GM12873 (cell line): Measurements from ENCODE around the gene CCDC40.
A peak's percentile ranks its signal among the peaks of the same experiment; 100 is the strongest.

Experiments
- CTCF ChIP-seq: IDR thresholded peaks from 2 replicates; pipeline ENCODE4 v1.5.1; 2012; ENCODE audit warnings: low read depth, mild to moderate bottlenecking, moderate library complexity, low read length, control low read depth; ENCODE audit not compliant: insufficient read depth; ENCODE audit errors: missing control alignments

The CCDC40 gene

GRCh38 chr17:80071116-80071841, 34.8 kb downstream of the CCDC40 start:
- no peak for TF ChIP-seq CTCF

GRCh38 chr17:80072410-80072809, 36.0 kb downstream of the CCDC40 start:
- no peak for TF ChIP-seq CTCF

- no peak for TF ChIP-seq CTCF
Measured at GRCh38 chr17:80080081-80080480, 43.6 kb downstream of the CCDC40 start.

GRCh38 chr17:80081596-80081995, 45.2 kb downstream of the CCDC40 start:
- TF ChIP-seq CTCF = no peak

- TF ChIP-seq CTCF = peak; percentile 80
Measured at GRCh38 chr17:80082403-80083135, 46.1 kb downstream of the CCDC40 start.

- TF ChIP-seq CTCF = no peak
Measured at GRCh38 chr17:80083136-80083661, 46.8 kb downstream of the CCDC40 start.

- no peak for TF ChIP-seq CTCF
Measured at GRCh38 chr17:80084773-80085172, 48.3 kb downstream of the CCDC40 start.
